ENCODE measurements around the gene NOS1AP. TPM values are rescaled to one million over a fixed set of nuclear protein-coding genes. Genes with fewer than 3 reads are reported as not detected.

The NOS1AP gene
- total and polyA plus RNA-seq, 9 of the 15 experiments (the other 6 are each of a cell fraction or from before 2014, with no cell fraction given), result 0.07 to 1.5 (median 0.22) TPM

DNA sequence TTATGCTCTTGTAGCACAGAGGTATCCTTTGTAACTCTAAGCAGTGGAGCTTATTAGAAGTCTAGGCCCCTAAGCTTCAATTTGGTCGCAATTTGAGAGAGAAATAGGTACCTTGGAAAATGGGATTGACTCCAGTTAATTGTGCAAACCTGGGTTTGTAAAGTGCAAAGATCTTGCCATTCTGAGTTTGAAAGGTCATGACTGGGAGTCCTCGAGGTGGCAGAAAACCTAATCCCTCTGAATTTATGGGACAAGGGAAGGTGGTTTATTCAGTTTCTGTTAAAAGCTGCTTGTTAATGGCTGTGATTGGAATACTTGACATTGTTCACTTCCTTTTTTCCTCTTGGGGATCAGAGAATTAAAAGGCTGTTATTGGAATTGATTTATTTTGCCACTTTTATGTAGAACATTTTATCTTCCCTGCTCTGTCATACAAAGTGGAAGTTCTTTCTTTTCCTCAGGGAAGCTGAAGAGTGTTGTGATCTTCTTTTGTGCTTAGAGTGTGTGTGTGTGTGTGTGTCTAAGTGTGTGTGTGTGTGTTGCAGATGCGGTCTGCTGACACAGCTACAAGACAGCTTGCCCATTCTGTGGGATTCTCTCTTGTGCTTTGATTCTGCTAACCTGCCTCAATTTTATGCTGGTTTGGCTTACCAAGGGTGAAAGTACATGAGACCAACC is 162.7 kb downstream of the NOS1AP start (continued):
- TF ChIP-seq TCF7 (IDR thresholded peaks at IDR 0.05; ENCODE audit: borderline replicate concordance) (no peak), ZFP30 (CRISPR knock-in tag; IDR thresholded peaks at IDR 0.05; ENCODE audit: borderline replicate concordance) (no peak)
- TF ChIP-seq, protein P1, sequence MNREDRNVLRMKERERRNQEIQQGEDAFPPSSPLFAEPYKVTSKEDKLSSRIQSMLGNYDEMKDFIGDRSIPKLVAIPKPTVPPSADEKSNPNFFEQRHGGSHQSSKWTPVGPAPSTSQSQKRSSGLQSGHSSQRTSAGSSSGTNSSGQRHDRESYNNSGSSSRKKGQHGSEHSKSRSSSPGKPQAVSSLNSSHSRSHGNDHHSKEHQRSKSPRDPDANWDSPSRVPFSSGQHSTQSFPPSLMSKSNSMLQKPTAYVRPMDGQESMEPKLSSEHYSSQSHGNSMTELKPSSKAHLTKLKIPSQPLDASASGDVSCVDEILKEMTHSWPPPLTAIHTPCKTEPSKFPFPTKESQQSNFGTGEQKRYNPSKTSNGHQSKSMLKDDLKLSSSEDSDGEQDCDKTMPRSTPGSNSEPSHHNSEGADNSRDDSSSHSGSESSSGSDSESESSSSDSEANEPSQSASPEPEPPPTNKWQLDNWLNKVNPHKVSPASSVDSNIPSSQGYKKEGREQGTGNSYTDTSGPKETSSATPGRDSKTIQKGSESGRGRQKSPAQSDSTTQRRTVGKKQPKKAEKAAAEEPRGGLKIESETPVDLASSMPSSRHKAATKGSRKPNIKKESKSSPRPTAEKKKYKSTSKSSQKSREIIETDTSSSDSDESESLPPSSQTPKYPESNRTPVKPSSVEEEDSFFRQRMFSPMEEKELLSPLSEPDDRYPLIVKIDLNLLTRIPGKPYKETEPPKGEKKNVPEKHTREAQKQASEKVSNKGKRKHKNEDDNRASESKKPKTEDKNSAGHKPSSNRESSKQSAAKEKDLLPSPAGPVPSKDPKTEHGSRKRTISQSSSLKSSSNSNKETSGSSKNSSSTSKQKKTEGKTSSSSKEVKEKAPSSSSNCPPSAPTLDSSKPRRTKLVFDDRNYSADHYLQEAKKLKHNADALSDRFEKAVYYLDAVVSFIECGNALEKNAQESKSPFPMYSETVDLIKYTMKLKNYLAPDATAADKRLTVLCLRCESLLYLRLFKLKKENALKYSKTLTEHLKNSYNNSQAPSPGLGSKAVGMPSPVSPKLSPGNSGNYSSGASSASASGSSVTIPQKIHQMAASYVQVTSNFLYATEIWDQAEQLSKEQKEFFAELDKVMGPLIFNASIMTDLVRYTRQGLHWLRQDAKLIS (CRISPR knock-in tag; IDR thresholded peaks at IDR 0.05), result no peak

DNA sequence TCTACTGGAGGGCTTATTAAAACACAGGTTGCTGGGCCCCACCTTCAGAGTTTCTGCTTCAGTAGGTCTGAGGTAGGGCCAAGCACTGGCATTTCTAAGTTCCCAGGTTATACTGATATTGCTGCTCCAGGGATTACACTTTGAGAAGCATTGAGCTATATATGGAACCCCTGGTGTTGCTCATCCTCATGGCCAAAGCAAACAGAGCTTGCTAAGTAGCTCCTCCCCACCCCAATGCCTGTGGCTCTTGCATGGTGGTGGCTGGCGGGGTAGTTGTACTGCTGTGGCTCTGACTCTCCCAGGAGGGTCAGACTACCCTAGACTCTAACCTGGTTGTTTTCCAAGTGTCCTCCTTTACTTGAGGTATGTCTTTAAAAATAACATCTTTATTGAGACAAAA is 163.6 kb downstream of the NOS1AP start:
- intact Hi-C loops (cut with micrococcal nuclease), result no loop called here

More for the DNA sequence above, 163.6 kb downstream of the NOS1AP start:
- H3K9me1 ChIP-seq (ENCODE audit: control insufficient read depth, insufficient read depth, low read length), result no peaks in the 10 kb centered on the region
- in situ Hi-C loops (cut with MboI), result no loop called here
- H3K9ac ChIP-seq (ENCODE audit: insufficient read depth in 1 of 2, low read depth in 2 of 2, low read length in 2 of 2), result no peak overlapping the region
- H3K27ac ChIP-seq (ENCODE audit: extremely low read depth, low read depth, low read length), result no peak overlapping the region
- ChIA-PET POLR2A (no interaction called here), CTCF (ENCODE audit: low intra/inter-chr PET ratio) (no interaction called here)
- no peak overlapping the region for H3K4me3 ChIP-seq
- BruUV-seq (replicated peaks), result no TSS peak
- ATAC-seq, result no peak
- DNase-seq (ENCODE audit: extremely low read depth in 1 of 4, low spot score in 3 of 4), result no peak
- no peak overlapping the region for H3K4me2 ChIP-seq (ENCODE audit: insufficient read depth, low read length)
- H3K4me1 ChIP-seq (replicated peaks in 1 of 2; ENCODE audit: control insufficient read depth in 2 of 2, insufficient read depth in 2 of 2, low read length in 2 of 2), result no peaks in the 10 kb centered on the region
- peaks cover 3 to 8% of the 10 kb centered on the region in 2 experiments; a peak in 3 of 5 replicates for H3K27me3 ChIP-seq (ENCODE audit: control insufficient read depth in 2 of 2, insufficient read depth in 2 of 2, low read length in 2 of 2)
- H3K79me2 ChIP-seq (ENCODE audit: control insufficient read depth, insufficient read depth, low read length), result no peaks in the 10 kb centered on the region
- no peaks in the 10 kb centered on the region for H3K9me3 ChIP-seq (replicated peaks; ENCODE audit: control insufficient read depth, insufficient read depth, low read depth, low read length)
- H2AFZ ChIP-seq (ENCODE audit: low read depth, low read length), result no peak overlapping the region
- FAIRE-seq, result no peak
- 0% methylated on average over 1 of the region's 1 CpG for WGBS (ENCODE audit: insufficient coverage, low coverage, missing lambda C conversion rate)
- no peak for TF ChIP-seq POLR2G (IDR thresholded peaks at IDR 0.05; ENCODE audit: low read depth, low read length)
- no peak for TF ChIP-seq ZNF3 (CRISPR knock-in tag; IDR thresholded peaks at IDR 0.05)
- TF ChIP-seq HCFC1 (IDR thresholded peaks at IDR 0.05; ENCODE audit: low read depth, low read length), result no peak
- no peaks in the 10 kb centered on the region for H3K36me3 ChIP-seq (ENCODE audit: control insufficient read depth, insufficient read depth, low read length)
- no peaks in the 10 kb centered on the region; the same call in 1 of the 2 replicates for H4K20me1 ChIP-seq (replicated peaks; ENCODE audit: control insufficient read depth, insufficient read depth, low read length)
